HG02840 (cell line): Measurements from ENCODE around the gene DHDH.

Experiments
- ATAC-seq: cut with Tn5 transposase; IDR thresholded peaks from one replicate; pipeline ENCODE4 v1.9.1; 2021; ENCODE audit warnings: mild to moderate bottlenecking, moderate library complexity, moderate number of reproducible peaks; ENCODE audit not compliant: unreplicated experiment, low FRiP score

DHDH gene

DNA sequence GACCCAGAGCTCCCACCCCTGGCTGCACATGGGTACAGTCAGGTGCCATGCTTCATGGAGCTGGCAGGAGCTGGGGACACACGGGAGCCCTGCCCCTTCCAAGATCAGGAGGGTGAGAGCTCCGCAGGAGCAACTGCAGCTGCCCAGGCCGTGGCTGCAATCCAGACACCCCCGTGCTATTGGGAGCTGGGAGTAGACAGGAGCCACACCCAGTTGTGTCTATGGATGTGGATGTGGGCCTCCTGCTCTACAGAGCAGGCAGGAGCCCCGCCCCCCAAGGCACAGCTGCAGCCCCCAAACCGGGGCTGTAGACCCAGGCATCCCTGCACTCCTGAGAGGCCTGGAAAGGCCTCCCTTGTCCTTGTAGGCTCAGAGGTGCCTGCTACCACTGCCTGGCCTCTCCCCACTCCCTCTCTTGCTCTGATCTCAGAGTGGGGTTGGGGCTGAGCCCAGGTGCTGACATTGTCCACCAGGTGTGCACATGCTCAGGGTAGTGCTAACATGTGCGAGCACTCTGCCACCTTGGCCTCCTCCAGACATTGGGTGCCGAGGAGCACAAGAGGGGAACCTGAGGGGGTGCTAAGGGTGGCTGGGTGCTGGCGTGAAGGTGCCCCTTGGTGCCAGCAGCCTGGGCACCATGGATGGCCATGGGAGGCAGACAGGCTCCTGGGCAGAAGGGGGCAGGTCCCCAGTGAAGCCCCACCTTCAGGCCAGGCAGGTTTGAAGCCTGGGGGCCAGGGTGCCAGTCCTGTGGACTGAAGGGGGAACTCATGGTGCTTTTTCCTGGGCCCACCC is 13.2 kb downstream of the DHDH start:
- no peak for ATAC-seq

DNA sequence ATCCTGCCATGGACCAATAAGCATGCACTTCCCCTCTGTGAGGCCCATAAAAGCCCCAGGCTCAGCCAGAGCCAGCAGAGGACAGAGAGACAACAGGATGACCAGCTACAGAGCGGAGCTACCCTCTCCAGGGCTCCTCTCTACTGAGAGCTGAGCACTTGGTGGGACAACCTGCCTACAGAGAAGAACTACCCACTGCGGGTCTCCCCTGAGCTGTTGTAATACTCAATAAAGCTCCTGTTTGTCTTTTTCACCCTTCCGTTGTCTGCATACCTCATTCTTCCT is 13.7 kb downstream of the DHDH start:
- no peak for ATAC-seq

DNA sequence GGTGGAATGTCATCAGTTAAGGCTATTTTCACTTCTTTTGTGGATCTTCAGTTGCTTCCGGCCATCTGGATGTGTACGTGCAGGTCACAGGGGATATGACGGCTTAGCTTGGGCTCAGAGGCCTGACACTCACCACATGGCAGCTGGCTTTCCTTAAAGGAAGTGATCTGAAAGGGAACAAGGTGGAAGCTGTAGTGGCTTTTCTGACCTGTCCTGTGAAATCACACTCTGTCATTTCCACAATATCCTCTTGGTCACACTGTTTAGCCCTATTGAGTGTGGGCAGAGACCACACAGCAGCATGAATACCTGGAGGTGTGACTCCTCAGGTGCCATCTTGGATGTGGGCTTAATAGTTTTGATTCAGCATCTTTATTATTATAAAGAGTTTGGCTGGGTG is 16.7 kb downstream of the DHDH start:
- no peak for ATAC-seq

DNA sequence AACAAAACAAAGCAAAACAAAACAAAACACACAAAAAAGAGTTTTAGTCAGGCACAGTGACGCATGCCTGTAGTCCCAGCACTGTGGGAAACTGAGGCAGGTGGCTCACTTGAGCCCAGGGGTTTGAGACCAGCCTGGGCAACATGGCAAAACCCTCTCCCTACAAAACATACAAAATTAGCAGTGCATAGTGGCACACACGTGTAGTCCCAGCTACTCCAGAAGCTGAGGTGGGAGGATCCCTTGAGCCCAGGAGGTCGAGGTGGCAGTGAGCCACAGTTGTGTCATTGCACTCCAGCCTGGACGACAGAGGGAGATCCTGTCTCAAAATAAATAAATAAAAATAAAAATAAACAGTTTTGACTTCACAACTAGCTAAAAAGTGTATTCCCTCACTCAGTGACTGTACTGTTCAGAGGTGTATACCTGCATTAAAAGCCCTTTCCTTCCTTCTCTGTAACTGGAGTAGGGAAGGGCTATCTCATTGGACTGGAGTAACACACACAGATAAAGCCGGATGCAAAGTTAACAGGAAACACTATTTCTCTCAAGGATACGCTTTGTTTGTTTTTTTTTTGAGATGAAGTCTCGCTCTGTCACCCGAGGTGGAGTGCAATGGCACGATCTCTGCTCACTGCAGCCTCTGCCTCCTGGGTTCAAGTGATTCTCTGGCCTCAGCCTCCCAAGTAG is 17.5 kb downstream of the DHDH start:
- no peak for ATAC-seq

DNA sequence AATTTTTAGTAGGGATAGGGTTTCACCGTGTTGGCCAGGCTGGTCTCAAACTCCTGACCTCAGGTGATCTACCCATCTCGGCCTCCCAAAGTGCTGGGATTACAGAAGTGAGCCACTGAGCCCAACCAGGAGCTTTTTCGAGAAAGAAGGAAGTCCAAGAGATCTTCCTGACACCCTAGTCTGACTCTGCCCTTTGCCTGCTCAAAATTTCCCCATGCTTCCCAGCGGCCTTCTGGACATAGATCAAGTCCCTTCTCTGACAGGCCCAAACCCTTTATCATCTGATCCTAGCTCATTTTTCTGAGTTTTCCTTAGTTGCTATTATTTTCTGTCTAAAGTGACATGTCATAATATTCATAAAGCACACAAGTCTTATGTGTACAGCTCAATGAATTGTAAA is 19.6 kb downstream of the DHDH start:
- no peak for ATAC-seq

DNA sequence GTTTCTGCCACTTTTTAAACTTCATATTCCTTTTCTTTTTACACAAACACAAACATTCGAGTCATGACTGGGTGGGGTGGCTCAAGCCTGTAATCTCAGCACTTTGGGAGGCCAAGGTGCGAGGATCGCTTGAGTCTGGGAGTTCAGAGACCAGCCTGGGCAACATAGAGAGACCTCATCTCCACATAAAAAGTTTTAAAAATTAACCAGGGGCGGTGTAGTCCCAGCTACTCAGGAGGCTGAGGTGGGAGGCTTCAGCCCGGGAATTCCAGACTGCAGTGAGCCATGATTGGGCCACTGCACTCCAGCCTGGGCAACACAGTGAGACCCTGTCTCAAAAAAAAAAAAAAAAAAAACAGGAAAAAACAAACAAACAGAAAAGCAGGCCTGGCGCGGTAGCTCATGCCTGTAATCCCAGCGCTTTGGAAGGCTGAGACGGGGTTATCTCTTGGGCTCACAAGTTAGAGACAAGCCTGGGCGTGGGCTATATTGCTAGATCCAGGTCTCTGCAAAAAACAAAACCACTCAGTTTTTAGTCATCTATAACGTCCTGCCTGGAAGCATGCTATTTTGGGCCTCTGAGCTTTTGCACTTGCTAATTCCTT is 20.6 kb downstream of the DHDH start:
- ATAC-seq: no peak

DNA sequence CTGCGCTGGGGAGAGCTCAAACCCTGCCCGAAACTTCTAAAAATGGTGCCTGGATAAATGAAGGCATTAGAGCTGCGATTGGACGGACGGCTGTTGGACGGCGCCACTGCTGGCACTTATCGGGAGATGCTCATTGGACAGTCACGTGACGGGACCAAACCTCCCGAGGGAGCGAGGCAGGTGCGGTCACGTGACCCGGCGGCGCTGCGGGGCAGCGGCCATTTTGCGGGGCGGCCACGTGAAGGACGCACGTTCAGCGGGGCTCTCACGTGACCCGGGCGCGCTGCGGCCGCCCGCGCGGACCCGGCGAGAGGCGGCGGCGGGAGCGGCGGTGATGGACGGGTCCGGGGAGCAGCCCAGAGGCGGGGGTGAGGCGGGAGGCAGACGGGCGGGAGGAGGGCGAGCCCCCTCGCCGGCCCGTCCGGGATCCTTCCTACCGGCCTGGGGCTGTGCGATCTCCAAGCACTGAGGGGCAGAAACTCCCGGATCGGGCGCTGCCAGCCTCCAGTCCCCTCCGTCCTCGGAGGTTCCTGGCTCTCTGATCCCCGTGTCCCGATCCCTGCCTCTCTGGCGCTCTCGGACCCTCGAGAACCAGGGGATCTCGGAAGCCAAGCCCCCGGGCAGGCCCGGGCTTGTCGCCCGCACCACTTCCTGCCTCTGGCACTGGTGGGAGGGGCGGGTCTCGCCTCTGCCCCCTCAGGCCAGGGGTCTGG is 21.3 kb downstream of the DHDH start, which contains the start of gene BAX:
TSS of gene BAX (plus strand) at position 281 of the 713 bp plus-strand sequence. CDS start at position 335, 54 bp downstream.
- peak; percentile 89 for ATAC-seq

DNA sequence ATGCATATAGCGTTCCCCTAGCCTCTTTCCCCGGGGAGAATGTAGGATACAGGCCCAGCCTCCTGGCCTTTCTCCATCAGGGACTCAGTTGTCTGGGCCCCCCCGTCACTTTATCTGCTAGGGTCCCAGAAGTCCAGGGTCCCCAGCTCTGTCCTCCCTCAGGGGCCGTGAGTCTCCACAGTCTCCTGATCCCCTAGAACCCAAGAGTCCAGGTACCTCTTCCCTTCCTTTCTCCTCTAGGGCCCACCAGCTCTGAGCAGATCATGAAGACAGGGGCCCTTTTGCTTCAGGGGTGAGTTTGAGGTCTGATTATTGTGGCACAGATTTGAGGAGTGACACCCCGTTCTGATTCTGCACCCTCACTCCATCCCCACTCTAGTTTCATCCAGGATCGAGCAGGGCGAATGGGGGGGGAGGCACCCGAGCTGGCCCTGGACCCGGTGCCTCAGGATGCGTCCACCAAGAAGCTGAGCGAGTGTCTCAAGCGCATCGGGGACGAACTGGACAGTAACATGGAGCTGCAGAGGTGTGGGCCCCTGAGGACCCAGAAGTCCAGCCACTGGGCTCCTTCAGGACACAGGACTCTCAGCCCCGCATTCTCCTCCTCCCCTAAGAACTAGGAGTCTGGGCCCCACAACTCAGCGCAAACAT is 21.9 kb downstream of the DHDH start:
- ATAC-seq: peak; percentile 11

DNA sequence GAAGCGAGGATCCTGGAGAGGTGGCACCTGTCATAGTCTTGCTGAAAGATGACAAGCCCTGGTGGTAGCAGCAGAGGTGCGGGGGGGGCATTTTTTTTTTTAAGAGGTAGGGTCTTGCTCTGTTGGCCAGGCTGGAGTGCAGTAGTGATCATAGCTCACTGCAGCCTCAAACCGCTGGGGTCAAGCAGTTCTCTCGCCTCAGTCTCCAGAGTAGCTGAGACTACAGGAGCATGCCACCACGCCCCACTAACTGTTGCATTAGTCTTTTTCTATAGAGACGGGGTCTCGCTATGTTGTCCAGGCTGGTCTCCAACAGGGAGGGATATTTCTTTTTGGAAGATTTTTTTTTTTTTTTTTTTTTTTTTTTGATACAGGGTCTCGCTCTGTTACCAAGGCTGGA is 24.5 kb downstream of the DHDH start:
- no peak for ATAC-seq

DNA sequence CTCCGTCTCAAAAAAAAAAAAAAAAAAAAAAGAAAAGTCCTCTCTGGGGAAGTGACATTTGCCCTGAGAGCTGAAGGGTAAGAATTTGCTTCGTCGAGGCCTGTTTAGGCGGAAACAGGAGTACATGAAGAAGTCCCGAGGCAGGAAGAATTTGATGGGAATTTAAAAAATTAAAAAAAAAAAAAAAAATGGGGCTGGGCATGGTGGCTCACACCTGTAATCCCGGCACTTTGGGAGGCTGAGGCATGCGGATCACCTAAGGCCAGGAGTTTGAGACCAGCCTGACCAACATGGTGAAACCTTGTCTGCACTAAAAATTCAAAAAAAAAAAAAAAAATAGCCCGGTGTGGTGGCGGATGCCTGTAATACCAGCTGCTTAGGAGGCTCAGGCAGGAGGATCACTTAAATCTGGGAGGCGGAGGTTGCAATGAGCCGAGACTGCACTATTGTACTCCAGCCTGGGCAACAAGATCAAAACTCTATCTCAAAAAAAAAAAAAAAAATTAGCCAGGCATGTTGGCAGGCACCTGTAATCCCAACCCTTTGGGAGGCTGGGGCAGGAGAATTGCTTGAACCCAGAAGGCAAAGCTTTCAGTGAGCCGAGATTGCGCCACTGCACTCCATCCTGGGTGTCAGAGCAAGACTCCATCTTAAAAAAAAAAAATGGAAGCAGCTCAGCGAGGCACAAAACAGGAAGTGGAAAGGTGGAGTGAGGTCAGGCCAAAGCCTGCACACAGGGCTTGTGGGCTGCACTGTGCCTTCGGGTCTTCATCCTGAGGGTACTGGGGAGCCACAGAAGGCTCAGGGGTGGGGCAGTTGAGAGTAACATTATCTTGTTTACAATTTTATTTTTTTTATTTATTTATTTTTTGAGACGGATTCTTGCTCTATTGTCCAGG is 26.1 kb downstream of the DHDH start:
- no peak for ATAC-seq

DNA sequence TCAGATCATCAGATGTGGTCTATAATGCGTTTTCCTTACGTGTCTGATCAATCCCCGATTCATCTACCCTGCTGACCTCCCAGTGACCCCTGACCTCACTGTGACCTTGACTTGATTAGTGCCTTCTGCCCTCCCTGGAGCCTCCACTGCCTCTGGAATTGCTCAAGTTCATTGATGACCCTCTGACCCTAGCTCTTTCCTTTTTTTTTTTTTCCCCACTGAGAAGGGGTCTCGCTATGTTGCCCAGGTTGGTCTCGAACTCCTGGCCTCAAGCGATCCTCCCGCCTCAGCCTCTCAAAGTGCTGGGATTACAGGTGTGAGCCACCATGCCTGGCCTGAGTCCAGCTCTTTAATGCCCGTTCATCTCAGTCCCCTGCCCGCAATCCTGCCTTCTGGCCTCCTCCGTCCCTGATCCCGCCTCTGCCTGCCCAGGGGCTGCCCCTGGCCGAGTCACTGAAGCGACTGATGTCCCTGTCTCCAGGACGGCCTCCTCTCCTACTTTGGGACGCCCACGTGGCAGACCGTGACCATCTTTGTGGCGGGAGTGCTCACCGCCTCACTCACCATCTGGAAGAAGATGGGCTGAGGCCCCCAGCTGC is 27.7 kb downstream of the DHDH start:
- ATAC-seq: no peak

DNA sequence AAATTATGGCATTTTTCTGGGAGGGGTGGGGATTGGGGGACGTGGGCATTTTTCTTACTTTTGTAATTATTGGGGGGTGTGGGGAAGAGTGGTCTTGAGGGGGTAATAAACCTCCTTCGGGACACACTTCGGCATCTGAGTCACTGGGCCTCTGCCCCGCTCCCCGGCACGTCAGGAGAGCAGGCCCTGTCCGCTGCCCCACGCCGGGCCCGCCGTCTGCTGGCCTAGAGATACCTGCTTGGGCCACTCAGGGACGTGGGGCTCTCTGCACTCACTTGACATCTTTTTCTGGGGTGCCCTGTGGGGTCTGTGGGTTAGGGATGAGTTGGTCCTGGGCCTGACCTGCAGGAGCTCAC is 28.2 kb downstream of the DHDH start:
- no peak for ATAC-seq

DNA sequence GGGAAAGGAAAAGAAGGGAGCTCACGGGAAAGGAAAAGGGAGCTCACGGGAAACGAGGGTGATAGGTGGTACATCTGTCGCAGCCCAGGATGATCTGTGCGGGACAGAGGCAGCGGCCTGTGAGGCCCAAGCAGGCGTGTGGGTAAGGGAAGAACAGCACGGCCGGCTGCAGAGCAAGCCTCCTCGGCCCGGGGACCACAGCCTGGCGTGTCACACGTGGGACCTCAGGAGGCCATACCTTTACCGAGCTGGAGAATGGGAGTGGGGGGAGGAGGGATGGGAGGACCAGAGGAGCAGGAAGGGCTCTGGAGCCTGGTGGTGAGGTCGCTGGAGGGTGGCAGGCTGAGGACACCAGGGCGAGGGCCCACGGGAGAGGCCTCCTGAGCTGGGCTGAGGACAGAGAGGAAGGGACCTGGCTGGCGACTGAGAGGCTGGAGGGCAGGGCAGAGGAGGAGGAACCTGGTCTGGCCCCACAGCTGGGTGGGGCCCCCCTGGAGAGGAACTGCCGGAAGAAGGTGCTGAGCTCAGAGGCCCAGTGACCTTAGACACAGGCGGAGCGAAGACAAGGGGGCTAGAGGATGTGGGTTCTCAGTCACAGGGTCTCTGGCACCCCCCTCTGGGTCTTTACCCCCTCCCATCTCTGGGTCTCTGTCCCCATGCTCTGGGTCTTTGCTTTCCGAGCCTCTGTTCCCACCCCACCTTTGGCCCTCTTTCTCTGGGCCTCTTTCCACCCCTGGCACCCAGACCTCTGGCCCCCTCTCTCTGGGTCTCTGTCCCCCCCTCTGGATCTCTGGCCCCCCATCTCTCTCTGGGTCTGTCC is 28.7 kb downstream of the DHDH start:
- no peak for ATAC-seq

DNA sequence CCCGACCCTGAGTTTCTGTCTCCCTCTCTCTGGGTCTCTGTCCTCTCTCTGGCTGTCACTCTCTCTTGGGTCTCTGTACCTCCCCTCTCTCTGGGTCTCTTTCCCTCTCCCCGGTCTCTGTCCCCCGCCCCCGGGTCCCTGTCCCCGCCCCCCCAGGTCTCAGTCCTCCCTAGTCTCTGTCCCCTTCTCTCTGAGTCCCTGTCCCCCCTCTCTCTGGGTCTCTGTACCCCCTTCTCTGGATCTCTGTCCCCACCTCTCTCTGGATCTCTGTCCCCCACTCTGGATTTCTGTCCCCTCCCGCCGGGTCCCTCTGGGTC is 29.3 kb downstream of the DHDH start:
- no peak for ATAC-seq

DNA sequence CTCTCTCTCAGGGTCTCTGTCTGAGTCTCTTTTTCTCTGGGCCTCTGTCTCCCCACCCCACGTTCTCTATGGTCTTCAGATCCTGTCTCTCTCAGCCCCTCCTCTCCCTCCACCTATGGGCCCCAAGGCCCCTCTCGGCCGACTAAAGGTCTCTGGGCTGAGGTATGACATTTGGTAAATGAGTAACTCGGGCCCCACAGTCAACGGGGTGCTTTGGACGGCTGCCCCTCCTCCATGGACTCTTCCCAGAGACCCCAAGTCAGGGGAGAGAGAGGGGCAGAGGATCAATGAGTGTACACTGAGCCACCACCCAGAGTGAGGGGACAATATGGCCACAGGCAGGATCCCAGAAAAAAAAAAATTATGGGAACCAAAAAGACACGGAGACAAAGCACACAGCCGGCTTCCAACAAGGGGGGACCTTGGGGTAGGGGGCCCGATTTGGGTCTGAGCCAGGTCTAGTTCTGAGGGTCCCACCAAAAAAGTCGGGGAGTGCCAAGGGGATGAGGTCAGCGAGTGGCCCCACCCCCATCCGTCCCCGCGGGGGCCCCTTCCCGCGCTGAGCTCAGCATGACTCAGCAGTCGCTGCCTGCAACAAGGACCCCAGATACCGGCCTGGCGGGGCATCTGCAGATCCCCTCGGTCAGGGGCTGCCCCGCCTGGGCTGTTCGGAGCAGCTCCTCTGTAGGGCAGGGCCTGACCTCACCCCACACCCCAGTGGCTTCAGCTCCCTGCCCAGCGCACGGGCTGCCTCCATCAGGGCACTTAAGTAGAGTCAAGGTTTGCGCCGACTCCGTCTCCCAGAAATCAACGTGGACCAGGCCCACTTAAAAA is 30.1 kb downstream of the DHDH start:
- no peak for ATAC-seq

DNA sequence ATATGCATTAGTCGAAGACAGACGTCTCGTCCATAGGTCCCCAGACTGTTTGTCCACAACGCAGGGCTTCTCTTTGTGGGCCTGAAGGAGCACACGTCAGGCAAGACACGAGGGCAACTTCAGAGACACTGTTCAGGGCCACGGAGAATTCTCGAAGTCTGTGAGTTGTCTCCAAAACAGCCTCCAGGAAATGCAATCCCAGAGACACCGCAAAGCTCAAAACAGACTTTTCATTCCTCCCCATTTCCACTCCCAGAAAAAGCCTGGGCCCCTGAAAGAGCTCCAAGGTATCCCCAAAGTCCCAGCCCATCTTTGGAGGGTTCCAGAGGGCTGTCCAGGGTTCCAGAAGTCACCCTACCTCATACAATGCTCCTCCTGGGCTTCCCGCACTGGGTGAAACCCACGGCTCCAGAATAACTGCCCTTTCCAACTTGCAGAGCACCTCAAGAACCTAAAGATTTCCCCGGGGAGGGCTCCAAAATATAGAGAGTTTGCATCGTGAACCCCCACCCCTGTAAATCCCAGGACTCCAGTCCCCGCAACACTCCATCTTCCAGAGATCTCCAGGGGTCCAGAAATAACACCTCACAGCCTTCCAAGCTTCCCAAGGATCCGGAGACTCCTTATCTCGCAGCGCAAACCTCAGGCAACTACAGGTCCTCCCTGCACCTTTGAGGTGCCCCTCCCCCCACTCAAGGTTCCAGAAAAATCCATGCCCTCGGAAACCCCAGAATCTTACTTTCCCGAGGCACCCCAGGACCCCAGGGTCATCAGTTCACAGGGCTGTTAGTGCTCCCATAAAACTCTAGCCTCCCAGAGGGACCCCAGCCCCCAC is 30.9 kb downstream of the DHDH start:
- ATAC-seq: no peak
